HepG2 (cell line): ENCODE results near the gene FBF1. TPM values are rescaled to one million over a fixed set of nuclear protein-coding genes. Genes with fewer than 3 reads are reported as not detected.
A peak's percentile ranks its signal among the peaks of the same experiment; 100 is the strongest.

ENCODE experiments used
- ARID4A ChIP-seq: sonication (generic); formaldehyde crosslinking; IDR thresholded peaks from 2 replicates; pipeline ENCODE4 v1.5.0; 2020; ENCODE audit warnings: mild to moderate bottlenecking, missing genetic modification reagents, borderline replicate concordance
- FOXP1 ChIP-seq, 2 experiments: fragments of 450-650 bp in 1 of 2; IDR thresholded peaks; 2 replicates each; pipeline ENCODE4 v1.6.1; 2017 to 2018; ENCODE audit warnings: antibody characterized with exemption in 1 of 2
- HNF4G ChIP-seq, 2 experiments: sonication (generic) in 1 of 2; formaldehyde crosslinking in 1 of 2; IDR thresholded peaks; 2 replicates each; pipeline versions ENCODE4 v1.4.0 to v1.6.1; 2011 to 2020; ENCODE audit warnings: borderline replicate concordance in 2 of 2, low read depth in 2 of 2, mild to moderate bottlenecking in 2 of 2, low read length in 1 of 2, missing genetic modification reagents in 1 of 2, moderate library complexity in 1 of 2
- NFKB2 ChIP-seq: sonication (generic); formaldehyde crosslinking; IDR thresholded peaks from 2 replicates; pipeline ENCODE4 v1.4.0; 2020; ENCODE audit warnings: missing genetic modification reagents, borderline replicate concordance
- NRL ChIP-seq: sonication (generic); formaldehyde crosslinking; IDR thresholded peaks from 2 replicates; pipeline ENCODE4 v1.5.0; 2020; ENCODE audit warnings: missing genetic modification reagents, mild to moderate bottlenecking, moderate library complexity, borderline replicate concordance
- PAXIP1 ChIP-seq: sonication (generic); formaldehyde crosslinking; conservative IDR thresholded peaks from 2 replicates; pipeline ENCODE4 v1.4.0; 2020; ENCODE audit warnings: mild to moderate bottlenecking, missing genetic modification reagents, moderate library complexity
- TFDP1 ChIP-seq: IDR thresholded peaks from 2 replicates; pipeline ENCODE4 v1.6.1; 2016; ENCODE audit warnings: missing compliant biosample characterization, missing genetic modification reagents, borderline replicate concordance
- TGIF2 ChIP-seq: IDR thresholded peaks from 2 replicates; pipeline ENCODE4 v1.6.1; 2016; ENCODE audit warnings: control low read depth, missing compliant biosample characterization
- ZNF264 ChIP-seq: sonication (generic); formaldehyde crosslinking; IDR thresholded peaks from 2 replicates; pipeline ENCODE4 v1.4.0; 2020; ENCODE audit warnings: missing genetic modification reagents
- ZNF512 ChIP-seq: sonication (generic); formaldehyde crosslinking; IDR thresholded peaks from 2 replicates; pipeline ENCODE4 v1.4.0; 2020; ENCODE audit warnings: mild to moderate bottlenecking, missing genetic modification reagents
- ZNF547 ChIP-seq: sonication (generic); formaldehyde crosslinking; IDR thresholded peaks from 2 replicates; pipeline ENCODE4 v1.5.1; 2020; ENCODE audit warnings: mild to moderate bottlenecking, missing genetic modification reagents
- ZNF639 ChIP-seq: conservative IDR thresholded peaks from 2 replicates; pipeline ENCODE4 v1.6.1; 2018; ENCODE audit warnings: missing genetic modification reagents
- polyA plus RNA-seq, 8 experiments: library from polyadenylated mRNA; depleted of rRNA in 3 of 8; stranded (reverse) in 7 of 8; unstranded in 1 of 8; fragments of >200 nt; fragmentation: Illumina TruSeq in 4 of 8; extraction: Trizol in 4 of 8; gene quantifications; 2 replicates each; pipeline versions ENCODE4 v1.2.1 to v1.2.3, GENCODE V29; 2011 to 2016; ENCODE audit warnings: low read depth in 4 of 8, missing spikeins in 1 of 8, mixed read lengths in 1 of 8; ENCODE audit not compliant: insufficient read depth in 1 of 8
- total RNA-seq, 5 experiments: library from RNA; depleted of rRNA; stranded (reverse); fragments of >200 nt; fragmentation: Illumina TruSeq; extraction: Trizol; gene quantifications; 2 replicates each; pipeline ENCODE4 v1.2.3, GENCODE V29; 2016; ENCODE audit warnings: low read depth in 1 of 5

The FBF1 gene
- total and polyA plus RNA-seq, 2 of the 13 experiments (the other 11 are each of a cell fraction or from before 2014, with no cell fraction given), result 2.4 to 8.1 TPM

- TF ChIP-seq ARID4A, result peak; percentile 93; the same call in 1 of the 2 replicates
- peak; percentile 97 for TF ChIP-seq ZNF547 (CRISPR knock-in tag)
- peak; percentile 98 for TF ChIP-seq ZNF639 (CRISPR knock-in tag)
- TF ChIP-seq TFDP1 (CRISPR knock-in tag), result peak; percentile 92; the same call in 1 of the 2 replicates
- TF ChIP-seq ZNF512, result no peak
- no peak for TF ChIP-seq FOXP1 (IDR thresholded peaks at IDR 0.05)
- peak; percentile 43 for TF ChIP-seq FOXP1 (CRISPR knock-in tag; IDR thresholded peaks at IDR 0.05)
- TF ChIP-seq NRL (CRISPR knock-in tag), result no peak; the same call in 1 of the 2 replicates
- TF ChIP-seq TGIF2, result peak; percentile 65
- TF ChIP-seq HNF4G (IDR thresholded peaks at IDR 0.05; ENCODE audit: borderline replicate concordance, low read depth, low read length), result peak; percentile 55
- peak; percentile 61; the same call in 1 of the 2 replicates for TF ChIP-seq HNF4G (CRISPR knock-in tag; IDR thresholded peaks at IDR 0.05; ENCODE audit: borderline replicate concordance, low read depth)
- TF ChIP-seq ZNF264 (CRISPR knock-in tag), result peak; percentile 87; the same call in 1 of the 2 replicates
- peak; percentile 90 for TF ChIP-seq PAXIP1
- peak; percentile 95 for TF ChIP-seq NFKB2
Measured at GRCh38 chr17:75904749-75905521, 35.9 kb downstream of the FBF1 start, which contains the start of gene MRPL38 (continued).
